Measurements from ENCODE around the gene DDX10.
"Not testable (repeated sequence)": the region's sequence is repeated elsewhere in the genome, so short reads cannot be mapped to it uniquely, and the experiment has no call there.

DDX10 gene

GRCh38 chr11:108774037-108774730 lies 109.3 kb downstream of the DDX10 start:
- H3K4me3 ChIP-seq (ENCODE audit: low read depth, low read length), result no peak overlapping the region
- no peak for DNase-seq (ENCODE audit: low read depth)

GRCh38 chr11:108775324-108775723 lies 110.5 kb downstream of the DDX10 start:
- DNase-seq (ENCODE audit: low read depth), result no peak
- H3K4me3 ChIP-seq (ENCODE audit: low read depth, low read length), result no peak overlapping the region
- TF ChIP-seq MYC (IDR thresholded peaks at IDR 0.05; ENCODE audit: low read depth, low read length), result no peak
- no peak for TF ChIP-seq CTCF (IDR thresholded peaks at IDR 0.05; ENCODE audit: low read depth, low read length)
- no peak for TF ChIP-seq MAX (IDR thresholded peaks at IDR 0.05; ENCODE audit: low read depth, low read length)
- TF ChIP-seq POLR2A (IDR thresholded peaks at IDR 0.05; ENCODE audit: extremely low read depth, insufficient read length), result no peak

More at GRCh38 chr11:108774037-108774730, 109.3 kb downstream of the DDX10 start:
- TF ChIP-seq POLR2A (IDR thresholded peaks at IDR 0.05; ENCODE audit: extremely low read depth, insufficient read length) (no peak), CTCF (IDR thresholded peaks at IDR 0.05; ENCODE audit: low read depth, low read length) (no peak), MAX (IDR thresholded peaks at IDR 0.05; ENCODE audit: low read depth, low read length) (no peak), MYC (IDR thresholded peaks at IDR 0.05; ENCODE audit: low read depth, low read length) (no peak)

- DNase-seq (ENCODE audit: low read depth); H3K4me3 ChIP-seq (ENCODE audit: low read depth, low read length): not testable (repeated sequence)
Measured at GRCh38 chr11:108779147-108779546, 114.3 kb downstream of the DDX10 start.

GRCh38 chr11:108780119-108780518 lies 115.2 kb downstream of the DDX10 start:
- no peak overlapping the region for H3K4me3 ChIP-seq (ENCODE audit: low read depth, low read length)
- no peak for DNase-seq (ENCODE audit: low read depth)
- TF ChIP-seq POLR2A (IDR thresholded peaks at IDR 0.05; ENCODE audit: extremely low read depth, insufficient read length) (no peak), CTCF (IDR thresholded peaks at IDR 0.05; ENCODE audit: low read depth, low read length) (no peak), MAX (IDR thresholded peaks at IDR 0.05; ENCODE audit: low read depth, low read length) (no peak), MYC (IDR thresholded peaks at IDR 0.05; ENCODE audit: low read depth, low read length) (no peak)

- H3K4me3 ChIP-seq (ENCODE audit: low read depth, low read length), result no peak overlapping the region
- TF ChIP-seq MYC (IDR thresholded peaks at IDR 0.05; ENCODE audit: low read depth, low read length) (no peak), MAX (IDR thresholded peaks at IDR 0.05; ENCODE audit: low read depth, low read length) (no peak), POLR2A (IDR thresholded peaks at IDR 0.05; ENCODE audit: extremely low read depth, insufficient read length) (no peak), CTCF (IDR thresholded peaks at IDR 0.05; ENCODE audit: low read depth, low read length) (no peak)
Measured at GRCh38 chr11:108781946-108782345, 117.1 kb downstream of the DDX10 start.

GRCh38 chr11:108786281-108786990 lies 121.6 kb downstream of the DDX10 start:
- H3K4me3 ChIP-seq (ENCODE audit: low read depth, low read length), result no peak overlapping the region
- peak; percentile 70 for DNase-seq (ENCODE audit: low read depth)
- no peak for TF ChIP-seq CTCF (IDR thresholded peaks at IDR 0.05; ENCODE audit: low read depth, low read length)
- TF ChIP-seq MYC (IDR thresholded peaks at IDR 0.05; ENCODE audit: low read depth, low read length), result no peak
- no peak for TF ChIP-seq POLR2A (IDR thresholded peaks at IDR 0.05; ENCODE audit: extremely low read depth, insufficient read length)
- no peak for TF ChIP-seq MAX (IDR thresholded peaks at IDR 0.05; ENCODE audit: low read depth, low read length)

More at GRCh38 chr11:108781946-108782345, 117.1 kb downstream of the DDX10 start:
- DNase-seq (ENCODE audit: low read depth), result no peak

Measured in NB4 (cell line).